Osteoblast (primary cell): ENCODE results near the gene APOA4. TPM values are rescaled to one million over a fixed set of nuclear protein-coding genes. Genes with fewer than 3 reads are reported as not detected.

Experiments
- DNase-seq: peaks from one replicate; pipeline ENCODE4 v3.0.0; 2011; ENCODE audit warnings: low spot score, mixed read lengths; ENCODE audit not compliant: insufficient read length; ENCODE audit errors: missing footprints
- H2AFZ ChIP-seq: 2 replicates; pipeline ENCODE4 v1.6.0; 2011; ENCODE audit warnings: mild to moderate bottlenecking, low read length
- H3K27ac ChIP-seq: 2 replicates; pipeline ENCODE4 v1.5.1; 2011; ENCODE audit warnings: mild to moderate bottlenecking, low read depth, low read length, moderate library complexity
- H3K27me3 ChIP-seq: 2 replicates; pipeline ENCODE4 v1.6.0; 2012; ENCODE audit warnings: mild to moderate bottlenecking, control low read depth, inconsistent platforms, low read length, moderate library complexity; ENCODE audit not compliant: insufficient read depth
- H3K36me3 ChIP-seq: 2 replicates; pipeline ENCODE4 v1.5.1; 2011; ENCODE audit warnings: mild to moderate bottlenecking, low read length, control low read depth, moderate library complexity; ENCODE audit not compliant: insufficient read depth
- H3K4me1 ChIP-seq: 2 replicates; pipeline ENCODE4 v1.5.1; 2011; ENCODE audit warnings: mild to moderate bottlenecking, low read length, control low read depth, moderate library complexity; ENCODE audit not compliant: insufficient read depth
- H3K4me2 ChIP-seq: 2 replicates; pipeline ENCODE4 v1.6.0; 2011; ENCODE audit warnings: mild to moderate bottlenecking, low read length; ENCODE audit not compliant: insufficient read depth
- H3K4me3 ChIP-seq: fragments of 200-600 bp; sonication (generic); 3 replicates; pipeline ENCODE4 v1.5.1; 2012; ENCODE audit warnings: mild to moderate bottlenecking, low read length, inconsistent platforms; ENCODE audit not compliant: insufficient read depth
- H3K79me2 ChIP-seq: 2 replicates; pipeline ENCODE4 v1.6.0; 2012; ENCODE audit warnings: mild to moderate bottlenecking, low read length, control low read depth, inconsistent platforms; ENCODE audit not compliant: insufficient read depth
- H3K9me3 ChIP-seq: 2 replicates; pipeline ENCODE4 v1.5.1; 2011; ENCODE audit warnings: low read depth, low read length, control low read depth
- H4K20me1 ChIP-seq: 2 replicates; pipeline ENCODE4 v1.6.0; 2012; ENCODE audit warnings: mild to moderate bottlenecking, low read length, control low read depth; ENCODE audit not compliant: insufficient read depth
- CTCF ChIP-seq: IDR thresholded peaks from 2 replicates; pipeline ENCODE4 v1.5.1; 2011; ENCODE audit warnings: mild to moderate bottlenecking, low read depth, low read length, moderate library complexity; ENCODE audit errors: extremely low read depth
- total RNA-seq: library from RNA; depleted of rRNA; stranded (reverse); fragments of >200 nt; gene quantifications from 2 replicates; pipeline ENCODE4 v1.2.3, GENCODE V29; 2012

Gene APOA4
- total RNA-seq, 1 donor: not detected

- Histone ChIP-seq H3K4me1 (peaks cover 23% of the 10 kb centered on the region), H3K27ac (peak overlapping the region; percentile 68), H3K4me2 (peak overlapping the region; percentile 21), H3K27me3 (no peaks in the 10 kb centered on the region), H2AFZ (no peak overlapping the region), H3K4me3 (no peak overlapping the region), H3K36me3 (peaks cover 88% of the 10 kb centered on the region), H3K9me3 (no peaks in the 10 kb centered on the region), H3K79me2 (peaks cover 47% of the 10 kb centered on the region), H4K20me1 (peaks cover 7% of the 10 kb centered on the region)
- peak; percentile 89 for DNase-seq
- no peak for TF ChIP-seq CTCF
Measured at GRCh38 chr11:116782728-116783127, 40.4 kb downstream of the APOA4 start.

- peaks cover 13% of the 10 kb centered on the region for H3K79me2 ChIP-seq
- H3K27ac ChIP-seq: no peak overlapping the region
- DNase-seq: no peak
- no peak for TF ChIP-seq CTCF
- no peak overlapping the region for H3K4me3 ChIP-seq
- no peaks in the 10 kb centered on the region for H3K27me3 ChIP-seq
- peaks cover 16% of the 10 kb centered on the region for H3K4me1 ChIP-seq
- no peak overlapping the region for H3K4me2 ChIP-seq
- H4K20me1 ChIP-seq: peaks cover 7% of the 10 kb centered on the region
- peaks cover 74% of the 10 kb centered on the region for H3K36me3 ChIP-seq
- H3K9me3 ChIP-seq: no peaks in the 10 kb centered on the region
- no peak overlapping the region for H2AFZ ChIP-seq
Measured at GRCh38 chr11:116778556-116778955, 44.5 kb downstream of the APOA4 start.

GRCh38 chr11:116777056-116777455 is 46.0 kb downstream of the APOA4 start:
- H3K27ac ChIP-seq: no peak overlapping the region
- peaks cover 11% of the 10 kb centered on the region for H3K4me1 ChIP-seq
- H3K9me3 ChIP-seq: no peaks in the 10 kb centered on the region
- DNase-seq: no peak
- peaks cover 13% of the 10 kb centered on the region for H3K79me2 ChIP-seq
- no peak overlapping the region for H2AFZ ChIP-seq
- no peaks in the 10 kb centered on the region for H3K27me3 ChIP-seq
- no peak overlapping the region for H3K4me2 ChIP-seq
- peaks cover 7% of the 10 kb centered on the region for H4K20me1 ChIP-seq
- no peak overlapping the region for H3K4me3 ChIP-seq
- peaks cover 59% of the 10 kb centered on the region for H3K36me3 ChIP-seq
- no peak for TF ChIP-seq CTCF

- H3K9me3 ChIP-seq: no peaks in the 10 kb centered on the region
- H4K20me1 ChIP-seq: peaks cover 7% of the 10 kb centered on the region
- H2AFZ ChIP-seq: no peak overlapping the region
- peaks cover 15% of the 10 kb centered on the region for H3K79me2 ChIP-seq
- DNase-seq: no peak
- H3K4me3 ChIP-seq: no peak overlapping the region
- no peak for TF ChIP-seq CTCF
- H3K27me3 ChIP-seq: no peaks in the 10 kb centered on the region
- H3K36me3 ChIP-seq: peaks cover 54% of the 10 kb centered on the region
- H3K27ac ChIP-seq: no peak overlapping the region
- H3K4me2 ChIP-seq: no peak overlapping the region
- peaks cover 16% of the 10 kb centered on the region for H3K4me1 ChIP-seq
Measured at GRCh38 chr11:116776522-116776984, 46.6 kb downstream of the APOA4 start.
